Lower leg skin (tissue), 4 donors: ENCODE measurements around the gene SLC8A1. TPM values are rescaled to one million over a fixed set of nuclear protein-coding genes. Genes with fewer than 3 reads are reported as not detected.

Source experiments
- DNase-seq, 2 donors: peaks; one replicate each; pipeline ENCODE4 v3.0.0-alpha.2; 2019; ENCODE audit warnings: low spot score in 2 of 2
- H3K4me3 ChIP-seq: fragments of 200-600 bp; sonication (generic); 2 replicates; pipeline ENCODE4 v1.5.1; 2017; ENCODE audit warnings: mild to moderate bottlenecking, low read depth; ENCODE audit not compliant: poor library complexity, severe bottlenecking
- CTCF ChIP-seq, 3 donors: fragments of 450-650 bp; IDR thresholded peaks; one replicate each; pipeline ENCODE4 v1.5.1; 2016; ENCODE audit warnings: antibody characterized with exemption in 3 of 3, mild to moderate bottlenecking in 3 of 3, moderate library complexity in 2 of 3
- POLR2A ChIP-seq, 2 donors: fragments of 450-650 bp; IDR thresholded peaks; one replicate each; pipeline ENCODE4 v1.6.1; 2016 to 2017; ENCODE audit warnings: antibody characterized with exemption in 2 of 2, mild to moderate bottlenecking in 1 of 2, moderate library complexity in 1 of 2
- WGBS, 2 donors: methylation state at CpG; one replicate each; pipeline ENCODE4 v1.1.5; 2018; 5-methylcytosine and 5-hydroxymethylcytosine counted together
- intact Hi-C: fragments of 100-400 bp; cut with DNase I; formaldehyde crosslinking; loops from one replicate; pipeline ENCODE4 v1.15.0; 2023; ENCODE audit warnings: low total_unique reads
- total RNA-seq, 4 donors: library from RNA; depleted of rRNA; stranded (reverse); fragments of >200 nt; gene quantifications; one replicate each; pipeline ENCODE4 v1.1.0, GENCODE V29; 2016

SLC8A1 gene
- total RNA-seq, 4 donors from 2014 or later: 7.5 to 21.2 (median 13.0) TPM

GRCh38 chr2:40410695-40411094 lies 41.2 kb downstream of the SLC8A1 start:
- DNase-seq: no peak
- intact Hi-C loops: no loop called here
- 81 to 87% methylated on average over 1 of the region's 1 CpG for WGBS, 2 donors
- TF ChIP-seq CTCF (IDR thresholded peaks at IDR 0.05): no peak
- no peak for TF ChIP-seq POLR2A (IDR thresholded peaks at IDR 0.05)
- no peak overlapping the region for H3K4me3 ChIP-seq

DNA sequence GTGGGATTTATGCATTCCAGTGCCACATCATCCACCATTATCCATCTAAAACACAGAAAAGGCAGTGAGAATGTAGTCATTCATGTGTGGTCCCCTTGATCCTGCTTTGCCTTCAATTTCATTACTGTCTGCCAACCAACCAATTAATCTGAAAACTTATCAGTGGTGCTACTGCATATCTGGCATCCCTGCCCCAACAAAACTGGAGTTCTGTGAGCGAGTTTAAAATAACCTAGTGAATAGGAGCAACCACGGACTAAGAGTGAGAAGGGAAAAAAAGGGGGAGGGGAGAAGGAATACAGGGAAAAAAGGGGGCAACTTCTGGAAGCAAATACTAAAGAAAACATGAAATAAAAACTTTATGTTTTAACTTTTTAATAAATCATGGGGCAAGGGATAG lies 42.2 kb downstream of the SLC8A1 start:
- DNase-seq: no peak
- TF ChIP-seq POLR2A (IDR thresholded peaks at IDR 0.05): no peak
- intact Hi-C loops: no loop called here
- no peak overlapping the region for H3K4me3 ChIP-seq
- WGBS, 2 donors: 82 to 89% methylated on average over 2 of the region's 2 CpGs

GRCh38 chr2:40406485-40407289 lies 45.2 kb downstream of the SLC8A1 start:
- H3K4me3 ChIP-seq: no peak overlapping the region
- intact Hi-C loops: no loop called here
- WGBS, 2 donors: 93 to 94% methylated on average over 8 of the region's 8 CpGs
- TF ChIP-seq POLR2A (IDR thresholded peaks at IDR 0.05) (no peak), CTCF (IDR thresholded peaks at IDR 0.05) (no peak)
- DNase-seq: no peak

DNA sequence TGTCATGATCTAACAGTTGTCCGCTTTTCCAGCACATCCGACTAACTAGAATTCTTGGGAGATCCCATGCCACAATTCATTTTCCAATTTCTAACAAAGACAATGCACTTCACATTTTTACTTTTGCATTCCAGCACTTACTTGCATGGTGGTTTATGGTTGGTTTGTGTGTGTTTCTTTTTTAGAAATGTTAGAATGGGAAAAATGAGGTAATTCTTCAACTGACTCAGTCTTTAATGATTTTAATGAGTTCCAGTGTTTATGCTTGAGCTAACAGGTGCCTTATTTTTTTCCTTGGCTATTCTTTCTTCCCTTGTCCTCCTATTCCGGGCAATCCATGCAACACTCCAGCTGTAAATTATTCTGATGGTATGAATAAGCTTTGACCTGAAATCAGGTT lies 46.4 kb downstream of the SLC8A1 start:
- TF ChIP-seq CTCF (IDR thresholded peaks at IDR 0.05): no peak
- TF ChIP-seq POLR2A (IDR thresholded peaks at IDR 0.05): no peak
- DNase-seq: no peak
- WGBS, 2 donors: 81 to 83% methylated on average over 3 of the region's 3 CpGs
- intact Hi-C loops: no loop called here
- no peak overlapping the region for H3K4me3 ChIP-seq

DNA sequence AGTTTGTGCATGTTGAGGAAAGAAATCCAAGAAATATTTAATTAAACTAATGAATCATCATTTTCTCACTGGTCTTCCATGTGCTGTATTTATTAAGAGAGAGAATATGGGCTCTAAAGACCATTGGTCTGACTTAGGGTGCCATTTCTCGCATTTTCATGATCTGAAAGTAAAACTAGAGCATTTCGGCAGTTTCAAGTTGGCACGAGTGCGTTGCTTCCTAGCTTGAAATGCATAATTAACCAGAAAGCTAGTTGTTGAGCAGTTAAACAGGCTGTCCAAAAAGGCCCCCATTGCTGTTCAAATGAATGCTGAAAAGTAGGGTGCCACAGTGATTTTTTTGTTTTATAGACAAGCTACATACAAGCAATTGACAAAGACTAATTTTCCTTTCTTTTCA lies 47.4 kb downstream of the SLC8A1 start:
- no peak overlapping the region for H3K4me3 ChIP-seq
- DNase-seq: no peak
- 85 to 93% methylated on average over 4 of the region's 4 CpGs for whole genome bisulfite sequencing, 2 donors
- TF ChIP-seq POLR2A (IDR thresholded peaks at IDR 0.05): no peak
- no peak for TF ChIP-seq CTCF (IDR thresholded peaks at IDR 0.05)
- intact Hi-C loops: no loop called here

DNA sequence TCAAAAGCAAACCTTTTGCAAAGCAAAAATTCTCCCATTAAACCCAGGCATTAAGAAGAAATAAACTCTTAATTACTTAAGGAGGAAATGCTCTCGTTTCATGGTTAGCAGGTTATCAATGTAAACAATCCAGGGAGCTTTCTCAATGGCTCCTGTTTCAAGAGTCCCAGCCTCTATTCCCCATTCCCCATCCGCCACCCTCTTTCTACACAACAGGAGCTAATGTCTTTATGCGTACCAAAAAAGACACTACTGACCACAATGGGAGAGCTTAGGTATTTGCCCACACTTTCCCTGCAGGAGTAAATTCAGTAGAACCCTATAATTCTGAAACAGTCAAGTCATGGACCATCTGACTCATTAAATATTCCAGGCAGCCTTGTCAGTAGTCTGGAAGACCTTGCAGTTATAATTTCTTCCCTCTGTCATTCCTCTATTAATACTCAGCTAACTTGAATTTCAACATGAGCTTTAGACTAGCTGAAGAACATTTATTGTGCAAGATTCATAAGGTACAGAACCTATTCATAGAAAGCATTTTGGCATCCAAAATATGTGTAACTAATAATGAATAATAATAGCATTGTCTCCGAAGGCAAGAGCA lies 48.6 kb downstream of the SLC8A1 start:
- no peak overlapping the region for H3K4me3 ChIP-seq
- no peak for TF ChIP-seq POLR2A (IDR thresholded peaks at IDR 0.05)
- no peak for TF ChIP-seq CTCF (IDR thresholded peaks at IDR 0.05)
- WGBS, 2 donors: 80 to 84% methylated on average over 4 of the region's 4 CpGs
- intact Hi-C loops: no loop called here
- no peak for DNase-seq
